Progenitor cell of endocrine pancreas (in vitro differentiated cells): ENCODE data around the gene DRAP1. TPM values are rescaled to one million over a fixed set of nuclear protein-coding genes. Genes with fewer than 3 reads are reported as not detected.

Source experiments
- DNase-seq: peaks from one replicate; pipeline ENCODE4 v3.0.0; 2021; ENCODE audit warnings: low spot score; ENCODE audit not compliant: unreplicated experiment
- H3K27ac Mint-ChIP-seq: 2 replicates; pipeline ENCODE4 v1.8.0; 2021; ENCODE audit warnings: mild to moderate bottlenecking, moderate library complexity, mixed read lengths
- H3K27me3 Mint-ChIP-seq: 2 replicates; pipeline ENCODE4 v1.8.0; 2021; ENCODE audit warnings: mixed read lengths
- H3K36me3 Mint-ChIP-seq: 2 replicates; pipeline ENCODE4 v1.8.0; 2022; ENCODE audit warnings: mixed read lengths; ENCODE audit not compliant: insufficient read depth
- H3K4me1 Mint-ChIP-seq: 2 replicates; pipeline ENCODE4 v1.8.0; 2021; ENCODE audit warnings: low read depth, mixed read lengths
- H3K4me3 Mint-ChIP-seq: 2 replicates; pipeline ENCODE4 v1.8.0; 2021; ENCODE audit warnings: low read depth, mild to moderate bottlenecking, moderate library complexity, mixed read lengths
- H3K9me3 Mint-ChIP-seq: 2 replicates; pipeline ENCODE4 v1.8.0; 2021; ENCODE audit warnings: low read depth, mixed read lengths
- total RNA-seq: library from RNA; stranded (reverse); gene quantifications from 2 replicates; pipeline ENCODE4 v1.2.1, GENCODE V29; 2021
- TF ChIP-seq, protein P1 (sequence below): fragments of 200-600 bp; sonication (generic); IDR thresholded peaks from one replicate; pipeline ENCODE4 v1.5.0; 2021; ENCODE audit warnings: antibody characterized with exemption, mild to moderate bottlenecking; ENCODE audit not compliant: unreplicated experiment

DRAP1 gene
- total RNA-seq, 1 donor from 2014 or later, result 65.8 TPM

DNA sequence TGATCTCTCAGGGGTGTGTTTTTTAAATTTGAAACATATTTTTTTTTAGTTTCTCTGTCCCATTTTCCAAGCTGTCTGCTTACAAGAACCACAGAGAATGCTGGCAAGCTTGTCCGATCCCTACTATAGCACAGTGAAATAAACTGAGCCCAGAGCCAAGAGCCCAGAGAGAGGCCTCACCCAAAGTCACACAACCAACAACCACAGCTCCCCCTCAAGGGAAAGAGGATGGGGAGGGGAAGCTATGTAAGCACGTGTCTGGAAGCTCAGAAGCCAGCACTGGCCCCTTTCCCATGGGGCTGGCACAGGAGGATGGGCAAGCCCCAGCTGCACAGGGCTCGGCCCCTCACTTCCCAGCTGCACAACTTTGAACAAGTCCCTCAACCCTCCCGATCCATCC, 39.1 kb downstream of the DRAP1 start:
- DNase-seq, result no peak
- TF ChIP-seq, protein P1, sequence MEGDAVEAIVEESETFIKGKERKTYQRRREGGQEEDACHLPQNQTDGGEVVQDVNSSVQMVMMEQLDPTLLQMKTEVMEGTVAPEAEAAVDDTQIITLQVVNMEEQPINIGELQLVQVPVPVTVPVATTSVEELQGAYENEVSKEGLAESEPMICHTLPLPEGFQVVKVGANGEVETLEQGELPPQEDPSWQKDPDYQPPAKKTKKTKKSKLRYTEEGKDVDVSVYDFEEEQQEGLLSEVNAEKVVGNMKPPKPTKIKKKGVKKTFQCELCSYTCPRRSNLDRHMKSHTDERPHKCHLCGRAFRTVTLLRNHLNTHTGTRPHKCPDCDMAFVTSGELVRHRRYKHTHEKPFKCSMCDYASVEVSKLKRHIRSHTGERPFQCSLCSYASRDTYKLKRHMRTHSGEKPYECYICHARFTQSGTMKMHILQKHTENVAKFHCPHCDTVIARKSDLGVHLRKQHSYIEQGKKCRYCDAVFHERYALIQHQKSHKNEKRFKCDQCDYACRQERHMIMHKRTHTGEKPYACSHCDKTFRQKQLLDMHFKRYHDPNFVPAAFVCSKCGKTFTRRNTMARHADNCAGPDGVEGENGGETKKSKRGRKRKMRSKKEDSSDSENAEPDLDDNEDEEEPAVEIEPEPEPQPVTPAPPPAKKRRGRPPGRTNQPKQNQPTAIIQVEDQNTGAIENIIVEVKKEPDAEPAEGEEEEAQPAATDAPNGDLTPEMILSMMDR, result no peak
- peaks cover 15% of the 10 kb centered on the region for H3K4me1 Mint-ChIP-seq
- H3K27ac Mint-ChIP-seq, result no peak overlapping the region
- H3K27me3 Mint-ChIP-seq, result no peaks in the 10 kb centered on the region
- no peaks in the 10 kb centered on the region for H3K9me3 Mint-ChIP-seq
- peaks cover 2% of the 10 kb centered on the region for H3K36me3 Mint-ChIP-seq
- H3K4me3 Mint-ChIP-seq, result no peak overlapping the region

DNA sequence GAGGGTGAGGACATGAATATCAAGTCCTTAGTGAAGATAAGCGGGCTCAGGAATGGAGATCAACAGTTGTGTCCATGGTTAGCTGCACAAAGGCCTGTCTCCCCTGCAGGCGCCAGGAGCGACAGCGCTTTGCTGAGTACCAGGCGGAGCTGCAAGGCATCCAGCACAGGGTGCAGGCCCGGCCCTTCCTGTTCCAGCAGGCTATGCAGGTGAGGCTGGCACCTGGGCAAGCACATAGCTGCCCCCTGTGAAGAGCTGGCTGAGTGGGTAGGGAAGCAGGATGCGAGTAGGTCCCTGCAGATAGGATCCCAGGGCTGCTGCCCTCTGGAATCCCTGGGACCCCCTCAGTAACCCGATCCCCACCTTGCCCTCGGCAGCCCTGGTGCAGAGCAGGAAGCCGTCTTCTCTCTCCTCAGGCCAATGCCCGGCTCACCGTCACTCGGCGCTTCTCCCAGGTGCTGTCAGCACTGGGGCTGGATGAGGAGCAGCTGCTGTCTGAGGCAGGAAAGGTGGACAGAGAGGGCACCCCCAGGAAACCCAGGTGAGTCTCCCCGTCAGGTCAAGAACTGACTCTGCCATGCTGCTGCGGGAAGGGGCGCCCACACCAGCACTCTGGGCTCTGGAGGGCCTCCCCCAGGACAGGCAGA, 39.7 kb downstream of the DRAP1 start:
- Mint-ChIP-seq H3K4me3 (no peak overlapping the region), H3K27me3 (no peaks in the 10 kb centered on the region), H3K4me1 (peaks cover 15% of the 10 kb centered on the region), H3K27ac (peak overlapping the region; percentile 56), H3K9me3 (no peaks in the 10 kb centered on the region), H3K36me3 (peaks cover 2% of the 10 kb centered on the region)
- no peak for DNase-seq
- TF ChIP-seq, protein P1, result no peak

GRCh38 chr11:65960824-65961266, 41.6 kb downstream of the DRAP1 start:
- TF ChIP-seq, protein P1, result no peak
- peaks cover 9% of the 10 kb centered on the region for H3K36me3 Mint-ChIP-seq
- DNase-seq, result no peak
- H3K27me3 Mint-ChIP-seq, result no peaks in the 10 kb centered on the region
- H3K27ac Mint-ChIP-seq, result peak overlapping the region; percentile 96
- no peaks in the 10 kb centered on the region for H3K9me3 Mint-ChIP-seq
- peaks cover 15% of the 10 kb centered on the region for H3K4me1 Mint-ChIP-seq
- peak overlapping the region; percentile 91 for H3K4me3 Mint-ChIP-seq

DNA sequence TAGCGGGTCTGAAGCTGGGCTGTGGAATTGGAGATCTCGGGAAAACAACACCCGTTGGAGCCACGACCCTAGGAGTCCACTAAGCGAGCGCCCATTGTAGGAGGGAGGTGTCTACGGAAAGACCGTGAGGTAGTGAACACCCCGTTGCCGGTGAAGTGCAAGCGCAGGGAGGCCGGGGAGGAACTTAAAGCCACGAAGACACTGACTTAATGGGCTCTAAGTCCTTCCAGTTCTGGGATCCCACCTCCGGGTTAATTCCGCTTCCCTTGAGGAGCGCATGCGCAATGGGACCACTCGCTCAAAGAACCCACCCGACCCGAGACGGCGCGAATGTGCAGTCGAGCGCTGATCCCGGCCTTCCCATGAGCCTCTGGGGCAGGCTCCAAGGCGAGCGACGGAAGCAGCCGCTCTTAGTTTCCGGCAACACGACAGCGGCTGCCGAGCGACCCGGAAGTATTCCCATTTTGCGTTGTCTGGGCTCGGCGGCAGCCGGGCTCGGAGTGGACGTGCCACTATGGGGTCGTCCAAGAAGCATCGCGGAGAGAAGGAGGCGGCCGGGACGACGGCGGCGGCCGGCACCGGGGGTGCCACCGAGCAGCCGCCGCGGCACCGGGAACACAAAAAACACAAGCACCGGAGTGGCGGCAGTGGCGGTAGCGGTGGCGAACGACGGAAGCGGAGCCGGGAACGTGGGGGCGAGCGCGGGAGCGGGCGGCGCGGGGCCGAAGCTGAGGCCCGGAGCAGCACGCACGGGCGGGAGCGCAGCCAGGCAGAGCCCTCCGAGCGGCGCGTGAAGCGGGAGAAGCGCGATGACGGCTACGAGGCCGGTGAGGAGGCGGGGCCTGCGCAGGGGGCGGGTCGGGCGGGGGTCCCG, 42.3 kb downstream of the DRAP1 start, which contains the start of gene SART1:
Gene SART1 (plus strand): TSS at position 468 of the 874 bp plus-strand sequence. CDS start 47 bp downstream, at position 515.
- Mint-ChIP-seq H3K4me1 (peaks cover 15% of the 10 kb centered on the region), H3K36me3 (peaks cover 10% of the 10 kb centered on the region), H3K27ac (peak within 1 kb of the TSS; percentile 96), H3K4me3 (peak within 1 kb of the TSS; percentile 91), H3K9me3 (no peaks in the 10 kb centered on the region), H3K27me3 (no peaks in the 10 kb centered on the region)
- TF ChIP-seq, protein P1, result no peak
- DNase-seq, result peak; percentile 91

DNA sequence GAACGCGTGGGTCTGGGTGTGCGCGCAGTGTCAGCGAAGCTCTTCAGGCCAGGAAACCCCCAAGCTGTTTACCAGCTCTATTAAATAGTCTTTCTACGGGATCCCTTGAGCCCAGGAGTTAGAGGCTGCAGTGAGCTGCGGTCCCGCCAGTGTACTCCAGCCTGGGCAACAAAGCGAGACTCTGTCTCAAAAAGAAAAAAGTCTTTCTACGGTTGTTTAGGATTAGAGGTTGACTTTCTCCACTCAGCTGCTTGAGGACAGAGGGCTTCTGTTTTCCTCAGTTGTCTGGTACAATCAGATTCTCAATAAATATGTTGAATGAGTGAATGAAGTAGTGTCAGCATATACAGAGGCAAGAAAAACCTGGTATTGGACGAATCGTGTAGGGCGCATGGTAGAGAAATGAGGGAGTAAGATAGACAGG, 42.9 kb downstream of the DRAP1 start:
- peak overlapping the region; percentile 82 for H3K27ac Mint-ChIP-seq
- no peak for DNase-seq
- peak overlapping the region; percentile 91 for H3K4me3 Mint-ChIP-seq
- peaks cover 15% of the 10 kb centered on the region for H3K4me1 Mint-ChIP-seq
- no peaks in the 10 kb centered on the region for H3K27me3 Mint-ChIP-seq
- no peaks in the 10 kb centered on the region for H3K9me3 Mint-ChIP-seq
- H3K36me3 Mint-ChIP-seq, result peaks cover 10% of the 10 kb centered on the region
- TF ChIP-seq, protein P1, result no peak
